Gastroesophageal sphincter (tissue), 3 donors: ENCODE measurements around the gene LDAF1.

Experiments used
- POLR2A ChIP-seq, 2 donors: fragments of 450-650 bp; IDR thresholded peaks; one replicate each; pipeline ENCODE4 v1.6.1; 2017; ENCODE audit warnings: antibody characterized with exemption in 2 of 2, mild to moderate bottlenecking in 2 of 2, moderate library complexity in 1 of 2
- TF ChIP-seq, protein P1 (sequence below), 4 experiments: fragments of 200-600 bp in 2 of 4; fragments of 450-650 bp in 2 of 4; sonication (generic) in 1 of 4; IDR thresholded peaks; one replicate each; pipeline ENCODE4 v1.5.1; 2017 to 2019; ENCODE audit warnings: antibody characterized with exemption in 4 of 4, mild to moderate bottlenecking in 2 of 4, moderate library complexity in 2 of 4

GRCh38 chr16:21183995-21184394, 25.5 kb downstream of the LDAF1 start:
- TF ChIP-seq, protein P1, sequence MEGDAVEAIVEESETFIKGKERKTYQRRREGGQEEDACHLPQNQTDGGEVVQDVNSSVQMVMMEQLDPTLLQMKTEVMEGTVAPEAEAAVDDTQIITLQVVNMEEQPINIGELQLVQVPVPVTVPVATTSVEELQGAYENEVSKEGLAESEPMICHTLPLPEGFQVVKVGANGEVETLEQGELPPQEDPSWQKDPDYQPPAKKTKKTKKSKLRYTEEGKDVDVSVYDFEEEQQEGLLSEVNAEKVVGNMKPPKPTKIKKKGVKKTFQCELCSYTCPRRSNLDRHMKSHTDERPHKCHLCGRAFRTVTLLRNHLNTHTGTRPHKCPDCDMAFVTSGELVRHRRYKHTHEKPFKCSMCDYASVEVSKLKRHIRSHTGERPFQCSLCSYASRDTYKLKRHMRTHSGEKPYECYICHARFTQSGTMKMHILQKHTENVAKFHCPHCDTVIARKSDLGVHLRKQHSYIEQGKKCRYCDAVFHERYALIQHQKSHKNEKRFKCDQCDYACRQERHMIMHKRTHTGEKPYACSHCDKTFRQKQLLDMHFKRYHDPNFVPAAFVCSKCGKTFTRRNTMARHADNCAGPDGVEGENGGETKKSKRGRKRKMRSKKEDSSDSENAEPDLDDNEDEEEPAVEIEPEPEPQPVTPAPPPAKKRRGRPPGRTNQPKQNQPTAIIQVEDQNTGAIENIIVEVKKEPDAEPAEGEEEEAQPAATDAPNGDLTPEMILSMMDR (IDR thresholded peaks at IDR 0.05) = no peak
- TF ChIP-seq POLR2A (IDR thresholded peaks at IDR 0.05) = no peak
